Measurements from ENCODE around the gene GGT7. TPM values are rescaled to one million over a fixed set of nuclear protein-coding genes. Genes with fewer than 3 reads are reported as not detected.

Gene GGT7
- total RNA-seq, 2 donors from 2014 or later, result 7.3 to 21.1 TPM

GRCh38 chr20:34874094-34874654, 1.5 kb upstream of the GGT7 start:
- no peaks in the 10 kb centered on the region for H3K36me3 Mint-ChIP-seq (ENCODE audit: low read depth)
- peaks cover 35% of the 10 kb centered on the region for H3K4me1 Mint-ChIP-seq
- peak; percentile 20 for ATAC-seq (replicated peaks)
- peak overlapping the region; percentile 93 for H3K4me3 Mint-ChIP-seq
- H3K27ac Mint-ChIP-seq, result peak overlapping the region; percentile 82
- H3K27me3 Mint-ChIP-seq, result no peaks in the 10 kb centered on the region
- no peaks in the 10 kb centered on the region for H3K9me3 Mint-ChIP-seq

GRCh38 chr20:34873583-34874093, 982 bp upstream of the GGT7 start:
- H3K9me3 Mint-ChIP-seq, result no peaks in the 10 kb centered on the region
- peaks cover 32% of the 10 kb centered on the region for H3K4me1 Mint-ChIP-seq
- no peaks in the 10 kb centered on the region for H3K27me3 Mint-ChIP-seq
- H3K36me3 Mint-ChIP-seq (ENCODE audit: low read depth), result no peaks in the 10 kb centered on the region
- peak overlapping the region; percentile 82 for H3K27ac Mint-ChIP-seq
- H3K4me3 Mint-ChIP-seq, result peak overlapping the region; percentile 93
- ATAC-seq (replicated peaks), result no peak

DNA sequence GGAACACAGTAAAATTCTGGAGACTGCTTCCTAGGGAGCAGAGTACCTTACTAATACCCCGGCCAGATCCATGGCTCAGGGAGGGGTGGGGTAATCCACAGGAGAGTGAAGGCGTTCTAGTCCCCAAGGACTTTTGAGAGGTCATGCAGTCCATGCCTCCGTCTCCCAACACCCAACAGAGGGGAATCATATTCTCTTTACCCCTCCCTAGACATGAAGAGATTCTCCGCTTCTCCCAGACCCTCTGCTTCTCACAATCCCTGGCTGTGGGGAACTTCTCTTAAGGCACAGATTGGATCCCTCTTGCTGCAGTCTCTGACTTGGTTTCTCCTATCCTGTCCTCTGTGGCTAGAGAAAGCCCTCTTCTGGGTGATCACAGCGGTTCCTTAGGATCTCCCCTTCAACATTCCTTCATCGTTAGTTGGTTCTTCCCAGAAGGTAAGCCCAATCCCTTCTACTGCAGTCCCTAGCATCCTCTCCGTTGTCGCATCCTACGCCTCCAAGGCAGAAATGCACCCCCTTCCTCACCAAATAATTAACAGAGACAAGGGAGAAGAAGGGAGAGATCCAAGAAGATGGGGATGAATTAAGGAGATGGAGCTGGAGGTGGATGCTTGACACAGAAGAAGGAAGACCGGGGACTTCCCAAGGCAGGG, 562 bp downstream of the GGT7 start:
- H3K36me3 Mint-ChIP-seq (ENCODE audit: low read depth), result no peaks in the 10 kb centered on the region
- no peak for ATAC-seq (replicated peaks)
- H3K9me3 Mint-ChIP-seq, result no peaks in the 10 kb centered on the region

DNA sequence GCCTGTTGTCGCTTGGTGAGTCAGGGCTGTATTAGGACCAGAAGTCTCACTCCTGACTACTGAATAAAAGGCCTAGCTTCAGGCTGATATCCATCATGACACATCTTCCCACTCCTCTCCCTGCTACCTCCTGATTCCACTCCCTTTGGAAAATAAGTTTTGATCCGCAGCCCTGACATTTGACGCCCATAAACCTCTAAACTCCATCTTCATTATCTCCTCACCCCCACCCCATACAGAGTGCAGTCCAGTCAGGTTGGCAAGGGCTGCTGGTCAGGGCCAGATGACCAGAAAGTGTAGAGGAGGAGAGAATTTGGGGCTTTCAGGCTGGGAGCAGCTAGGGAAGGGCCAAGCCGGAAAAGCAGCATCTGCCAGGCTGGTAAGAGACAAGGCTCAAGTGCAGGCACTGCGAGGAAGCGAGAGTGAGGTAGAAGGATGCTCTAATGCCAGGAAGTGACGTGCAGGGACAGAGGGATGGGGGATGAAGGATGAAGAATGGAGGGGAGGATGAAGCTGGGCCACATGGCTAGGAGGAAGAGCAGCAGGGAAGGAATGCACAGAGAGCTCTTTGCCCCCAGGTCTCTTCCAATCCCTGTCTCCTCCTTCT, 1.2 kb downstream of the GGT7 start:
- Mint-ChIP-seq H3K27ac (peak overlapping the region; percentile 25), H3K4me3 (peak overlapping the region; percentile 93)
- ATAC-seq (replicated peaks), result no peak

More for the DNA sequence above, 562 bp downstream of the GGT7 start:
- Mint-ChIP-seq H3K27me3 (no peaks in the 10 kb centered on the region), H3K4me1 (peaks cover 32% of the 10 kb centered on the region), H3K4me3 (peak overlapping the region; percentile 93), H3K27ac (peak overlapping the region; percentile 78)

GRCh38 chr20:34864216-34864615, 8.4 kb downstream of the GGT7 start:
- Mint-ChIP-seq H3K27me3 (no peaks in the 10 kb centered on the region), H3K9me3 (no peaks in the 10 kb centered on the region), H3K4me1 (no peaks in the 10 kb centered on the region), H3K4me3 (no peak overlapping the region), H3K36me3 (ENCODE audit: low read depth) (peaks cover 15% of the 10 kb centered on the region), H3K27ac (no peak overlapping the region)
- no peak for ATAC-seq (replicated peaks)

More for the DNA sequence above, 1.2 kb downstream of the GGT7 start:
- H3K4me1 Mint-ChIP-seq, result peaks cover 32% of the 10 kb centered on the region
- no peaks in the 10 kb centered on the region for H3K36me3 Mint-ChIP-seq (ENCODE audit: low read depth)
- H3K27me3 Mint-ChIP-seq, result no peaks in the 10 kb centered on the region
- no peaks in the 10 kb centered on the region for H3K9me3 Mint-ChIP-seq

DNA sequence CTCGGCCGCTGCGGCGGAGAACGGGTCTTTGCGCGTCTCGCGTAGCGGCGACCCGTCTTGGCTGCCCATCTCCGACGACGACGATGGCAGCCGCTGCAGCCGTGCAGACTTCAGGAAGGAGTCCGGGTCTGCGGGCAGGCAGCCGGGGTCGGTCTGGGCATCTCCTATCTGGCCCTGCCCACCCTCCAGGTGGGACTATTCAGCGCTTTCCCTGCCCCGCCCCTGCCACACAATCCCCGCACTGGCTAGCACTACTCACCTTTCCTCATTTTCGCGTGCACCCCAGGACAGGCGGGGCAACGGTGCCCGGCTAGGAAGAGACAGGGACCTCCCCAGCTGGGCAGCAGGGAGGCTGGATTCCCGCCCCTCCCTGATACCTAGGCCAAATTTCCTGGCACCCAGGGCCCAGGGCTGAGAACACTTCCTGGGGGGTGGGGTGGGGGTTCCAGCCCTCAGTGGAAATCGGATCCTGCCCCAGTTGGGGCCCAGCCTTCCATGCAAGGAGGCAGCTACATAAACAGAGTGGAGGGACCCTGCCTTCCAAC, 9.2 kb downstream of the GGT7 start:
- no peak for ATAC-seq (replicated peaks)
- peaks cover 15% of the 10 kb centered on the region for H3K36me3 Mint-ChIP-seq (ENCODE audit: low read depth)
- H3K9me3 Mint-ChIP-seq, result no peaks in the 10 kb centered on the region
- H3K27me3 Mint-ChIP-seq, result no peaks in the 10 kb centered on the region
- H3K27ac Mint-ChIP-seq, result no peak overlapping the region
- no peaks in the 10 kb centered on the region for H3K4me1 Mint-ChIP-seq
- no peak overlapping the region for H3K4me3 Mint-ChIP-seq

- Mint-ChIP-seq H3K4me3 (no peak overlapping the region), H3K27me3 (no peaks in the 10 kb centered on the region), H3K27ac (peak overlapping the region; percentile 37), H3K9me3 (no peaks in the 10 kb centered on the region), H3K36me3 (ENCODE audit: low read depth) (peaks cover 15% of the 10 kb centered on the region), H3K4me1 (no peaks in the 10 kb centered on the region)
- ATAC-seq (replicated peaks), result no peak
These were observed 9.9 kb downstream of the GGT7 start for GRCh38 chr20:34862724-34863123.

DNA sequence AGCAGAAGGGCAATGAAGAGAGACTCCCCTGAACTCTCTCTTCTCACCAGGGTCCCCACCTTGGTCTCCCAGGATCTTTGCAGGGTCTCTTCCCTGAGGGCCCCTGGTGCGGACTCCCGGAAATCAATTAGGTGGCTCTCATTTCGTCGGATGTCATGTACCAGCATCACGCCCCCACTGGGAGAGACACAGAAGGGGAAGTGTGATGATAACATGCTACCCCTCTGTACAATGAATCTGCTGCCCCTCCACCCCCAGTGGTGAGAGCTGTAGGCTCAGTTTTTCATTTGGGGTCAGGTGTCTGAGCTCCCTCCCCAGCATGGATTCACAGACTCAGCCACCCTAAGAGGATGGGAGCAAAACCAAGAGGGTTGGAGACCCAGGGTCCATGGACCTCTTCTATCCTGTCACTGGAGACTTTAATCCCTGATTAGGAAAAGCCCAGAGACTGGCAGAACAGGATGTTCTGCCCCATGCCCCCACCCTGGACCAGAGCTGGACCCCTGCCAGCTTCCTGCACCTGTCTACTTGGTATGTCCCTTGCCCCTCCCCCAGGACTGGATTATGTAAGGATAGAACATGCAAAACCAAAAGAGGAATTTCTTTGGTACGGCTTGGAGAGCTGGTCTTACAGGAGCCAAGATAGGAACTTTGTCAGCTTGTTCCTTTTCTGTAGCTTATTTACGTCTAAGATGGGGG, 11.1 kb downstream of the GGT7 start:
- Mint-ChIP-seq H3K36me3 (ENCODE audit: low read depth) (peaks cover 15% of the 10 kb centered on the region), H3K27me3 (no peaks in the 10 kb centered on the region), H3K4me3 (no peak overlapping the region), H3K9me3 (no peaks in the 10 kb centered on the region), H3K4me1 (no peaks in the 10 kb centered on the region), H3K27ac (no peak overlapping the region)
- no peak for ATAC-seq (replicated peaks)

DNA sequence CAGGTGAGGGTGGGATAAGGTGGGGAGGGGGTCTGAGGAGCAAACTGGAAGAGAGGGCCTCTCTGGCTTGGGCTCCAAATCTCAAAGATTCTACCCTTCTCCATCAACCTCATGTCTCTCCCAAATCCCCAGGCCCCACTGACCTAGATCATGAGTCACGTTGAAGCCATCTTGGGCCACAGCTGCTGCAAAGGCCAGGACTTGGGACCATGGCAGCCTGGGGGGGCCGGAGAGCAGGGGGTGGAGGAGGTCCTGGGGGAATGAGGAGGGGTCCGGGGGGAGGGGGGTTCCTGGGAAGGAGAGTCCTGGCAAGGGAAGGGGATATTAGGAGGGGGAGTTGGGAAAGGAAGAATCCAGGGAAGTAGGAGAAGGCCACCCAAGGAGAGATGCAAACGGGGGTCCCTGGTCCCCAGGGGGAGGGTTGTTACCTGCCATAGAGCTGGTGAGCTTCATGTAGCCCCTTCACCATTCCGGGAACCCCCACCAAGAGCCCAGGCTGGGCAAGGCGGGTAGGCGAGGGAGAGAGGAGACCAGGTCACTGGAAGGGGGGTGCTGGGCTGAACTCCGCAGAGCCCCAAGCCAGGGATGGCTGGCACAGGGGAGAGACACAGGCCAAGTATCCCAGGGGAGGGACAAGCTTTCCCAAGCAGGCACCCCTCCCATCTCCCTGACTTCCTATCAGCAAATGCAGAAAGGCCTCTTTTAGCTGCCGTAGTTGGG, 12.7 kb downstream of the GGT7 start:
- no peak for ATAC-seq (replicated peaks)
- H3K4me1 Mint-ChIP-seq, result no peaks in the 10 kb centered on the region
- H3K9me3 Mint-ChIP-seq, result no peaks in the 10 kb centered on the region
- peaks cover 15% of the 10 kb centered on the region for H3K36me3 Mint-ChIP-seq (ENCODE audit: low read depth)
- no peaks in the 10 kb centered on the region for H3K27me3 Mint-ChIP-seq
- H3K4me3 Mint-ChIP-seq, result no peak overlapping the region
- no peak overlapping the region for H3K27ac Mint-ChIP-seq

DNA sequence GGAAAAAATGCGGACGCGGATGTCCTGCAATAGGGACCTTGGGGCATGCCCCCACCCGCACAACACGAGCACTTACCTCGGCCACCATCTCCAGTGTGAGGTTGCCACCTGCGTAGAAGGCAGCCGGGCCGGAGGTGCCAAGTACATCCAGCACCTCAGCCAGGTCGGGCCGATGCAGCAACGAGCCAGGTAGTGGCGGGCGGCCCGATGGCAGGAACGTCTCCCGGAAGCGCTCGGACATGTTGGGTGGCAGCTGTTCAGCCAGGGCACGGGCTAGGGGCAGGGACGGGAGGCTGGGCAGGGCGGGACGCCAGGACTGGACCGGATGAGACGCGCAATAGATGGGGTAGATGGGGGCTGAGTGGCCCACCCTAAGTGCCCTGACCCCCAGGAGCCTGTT, 13.3 kb downstream of the GGT7 start:
- H3K4me3 Mint-ChIP-seq, result no peak overlapping the region
- H3K36me3 Mint-ChIP-seq (ENCODE audit: low read depth), result peaks cover 15% of the 10 kb centered on the region
- no peak overlapping the region for H3K27ac Mint-ChIP-seq
- H3K27me3 Mint-ChIP-seq, result no peaks in the 10 kb centered on the region
- no peaks in the 10 kb centered on the region for H3K4me1 Mint-ChIP-seq
- H3K9me3 Mint-ChIP-seq, result no peaks in the 10 kb centered on the region
- ATAC-seq (replicated peaks), result no peak

DNA sequence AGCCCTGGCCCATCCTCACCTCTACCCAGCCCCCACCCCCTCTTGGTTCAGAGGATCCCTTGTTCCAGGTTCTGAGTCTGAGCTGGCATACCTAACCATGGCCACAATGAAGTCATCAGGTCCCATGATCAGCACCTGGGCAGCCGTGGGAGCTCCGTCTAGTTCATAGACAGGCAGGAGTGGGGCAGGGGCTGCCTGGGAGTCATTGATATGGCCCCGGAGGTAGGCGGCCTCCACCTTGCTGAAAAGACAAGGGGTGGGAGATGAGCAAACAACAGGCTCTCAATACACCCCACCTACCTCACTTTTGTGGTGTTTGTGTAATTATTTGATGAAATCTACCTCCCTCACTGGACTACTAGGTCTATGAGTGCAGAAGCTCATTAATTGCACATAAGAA, 20.4 kb downstream of the GGT7 start:
- Mint-ChIP-seq H3K27me3 (no peaks in the 10 kb centered on the region), H3K9me3 (no peaks in the 10 kb centered on the region), H3K36me3 (ENCODE audit: low read depth) (peaks cover 18% of the 10 kb centered on the region), H3K27ac (no peak overlapping the region), H3K4me3 (no peak overlapping the region), H3K4me1 (no peaks in the 10 kb centered on the region)
- ATAC-seq (replicated peaks), result no peak

DNA sequence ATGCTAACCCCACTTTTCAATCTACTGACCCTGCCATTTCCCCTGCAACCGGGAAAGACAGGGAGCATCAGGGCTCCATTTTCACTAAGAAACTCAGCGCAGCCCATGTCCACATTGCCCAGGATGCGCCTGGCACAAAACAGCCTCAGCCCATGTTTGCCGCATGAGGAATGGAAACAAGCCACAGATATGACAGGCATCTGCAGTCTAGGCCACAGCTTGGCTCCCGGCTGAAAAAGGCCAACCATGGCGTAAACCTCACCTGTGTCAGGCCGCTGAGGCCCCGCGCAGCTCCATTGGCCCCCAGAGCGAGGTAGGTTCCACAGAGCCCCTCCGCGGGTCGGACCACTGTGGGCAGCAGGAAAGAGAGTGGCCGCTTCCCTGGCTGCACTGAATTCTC, 21.7 kb downstream of the GGT7 start:
- Mint-ChIP-seq H3K4me3 (no peak overlapping the region), H3K4me1 (no peaks in the 10 kb centered on the region), H3K27me3 (no peaks in the 10 kb centered on the region), H3K27ac (no peak overlapping the region), H3K36me3 (ENCODE audit: low read depth) (peaks cover 18% of the 10 kb centered on the region), H3K9me3 (no peaks in the 10 kb centered on the region)
- no peak for ATAC-seq (replicated peaks)

- H3K9me3 Mint-ChIP-seq, result no peaks in the 10 kb centered on the region
- no peak overlapping the region for H3K27ac Mint-ChIP-seq
- H3K36me3 Mint-ChIP-seq (ENCODE audit: low read depth), result peaks cover 18% of the 10 kb centered on the region
- H3K27me3 Mint-ChIP-seq, result no peaks in the 10 kb centered on the region
- no peak overlapping the region for H3K4me3 Mint-ChIP-seq
- ATAC-seq (replicated peaks), result no peak
- H3K4me1 Mint-ChIP-seq, result no peaks in the 10 kb centered on the region
These were observed 22.9 kb downstream of the GGT7 start for GRCh38 chr20:34849778-34850177.

GRCh38 chr20:34848597-34848996, 24.1 kb downstream of the GGT7 start:
- Mint-ChIP-seq H3K27ac (no peak overlapping the region), H3K36me3 (ENCODE audit: low read depth) (peaks cover 18% of the 10 kb centered on the region), H3K4me3 (no peak overlapping the region), H3K27me3 (no peaks in the 10 kb centered on the region), H3K9me3 (no peaks in the 10 kb centered on the region), H3K4me1 (no peaks in the 10 kb centered on the region)
- no peak for ATAC-seq (replicated peaks)

Measured in activated T-helper 17 cell treated with anti-CD3 and anti-CD28 coated beads, Interleukin-2, amount 50 U/mL, for 72 hours (primary cell).